ENCODE measurements around the gene SYNGR4. TPM values are rescaled to one million over a fixed set of nuclear protein-coding genes. Genes with fewer than 3 reads are reported as not detected.

The SYNGR4 gene
- total and polyA plus RNA-seq, 8 donors = not detected

DNA sequence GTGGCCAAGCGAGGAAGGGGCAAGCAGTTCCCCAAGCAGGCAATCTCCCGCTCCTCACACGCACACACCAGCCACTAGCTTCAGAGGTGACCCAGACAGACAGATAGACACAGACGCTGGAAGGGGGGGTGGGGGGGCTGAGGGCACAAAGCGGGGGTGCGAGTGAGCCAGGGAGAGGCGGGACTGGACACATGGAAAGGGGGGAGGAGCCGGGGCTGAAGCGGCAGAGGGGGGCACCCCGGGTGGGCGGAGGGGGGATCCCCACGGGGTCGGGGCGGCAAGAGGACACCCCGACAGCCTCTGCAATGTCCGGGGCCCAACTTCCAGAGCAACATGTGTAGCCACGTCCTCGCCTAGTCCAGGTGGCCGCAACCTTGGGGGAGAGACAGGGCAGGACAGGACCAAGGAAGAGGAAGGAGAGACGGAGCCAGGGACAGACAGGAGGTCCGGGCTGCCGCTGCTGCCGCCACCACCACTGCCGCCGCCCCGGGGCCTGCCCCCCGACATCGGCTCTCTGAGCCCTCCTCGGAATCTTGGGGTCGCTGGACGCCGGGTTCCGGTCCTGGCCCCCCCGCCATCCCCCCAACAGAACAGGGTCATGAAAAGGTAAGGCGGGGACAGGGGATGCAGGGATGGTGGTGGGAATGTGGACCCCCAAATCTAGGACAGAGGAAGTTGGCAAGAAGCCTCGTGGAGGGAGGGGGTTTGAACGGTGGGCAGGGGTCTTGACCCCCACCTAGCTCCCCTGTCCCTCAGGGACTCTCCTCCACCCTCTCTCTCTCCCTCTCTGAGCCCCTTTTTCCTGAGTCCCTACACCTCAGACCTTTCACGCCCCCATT, 30.4 kb downstream of the SYNGR4 start:
- WGBS, 5 donors = 2 to 6% (median 3%) methylated on average over 25 to 38 of the region's 38 CpGs
- H3K27me3 ChIP-seq = peaks cover 38 to 73% (median 61%) of the 10 kb centered on the region in 3 donors

DNA sequence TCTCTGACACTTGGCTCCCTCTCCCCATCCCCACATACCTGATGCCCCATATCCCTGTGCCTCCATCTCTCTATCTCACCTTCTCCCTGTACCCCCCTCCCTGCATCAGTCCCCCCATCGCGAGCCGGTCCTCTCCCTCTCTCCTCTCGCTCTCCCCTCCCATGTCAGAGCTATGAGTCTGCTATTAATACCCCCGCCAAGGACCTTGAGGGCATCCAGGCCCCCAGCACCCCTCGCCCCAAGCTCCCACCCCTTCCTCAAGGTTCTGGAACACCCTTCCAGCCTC, 30.9 kb downstream of the SYNGR4 start:
- no peak for DNase-seq
- H3K9me3 ChIP-seq = no peaks in the 10 kb centered on the region
- peaks cover 38 to 73% (median 61%) of the 10 kb centered on the region in 3 donors for H3K27me3 ChIP-seq
- H3K4me1 ChIP-seq = peaks cover 23 to 49% (median 44%) of the 10 kb centered on the region in 4 donors
- WGBS, 5 donors = 10 to 19% (median 12%) methylated on average over 6 of the region's 6 CpGs
- no peak for TF ChIP-seq POLR2A (IDR thresholded peaks at IDR 0.05)
- no peak for TF ChIP-seq EP300 (IDR thresholded peaks at IDR 0.05)
- no peak for TF ChIP-seq POLR2AphosphoS5 (IDR thresholded peaks at IDR 0.05)
- TF ChIP-seq CTCF (IDR thresholded peaks at IDR 0.05) = no peak
- intact Hi-C loops (cut with DNase I; ENCODE audit: low total_unique reads) = no loop called here
- H3K36me3 ChIP-seq = no peaks in the 10 kb centered on the region
- H3K4me3 ChIP-seq = no peak overlapping the region
- H3K27ac ChIP-seq = no peak overlapping the region

More for the DNA sequence above, 30.4 kb downstream of the SYNGR4 start:
- H3K4me3 ChIP-seq = peak overlapping the region in 2 of 4 donors; percentile 10 to 22
- peak in 1 of 2 donors; percentile 37 for DNase-seq
- peaks cover 0 to under 1% (median under 1%) of the 10 kb centered on the region in 4 donors for H3K36me3 ChIP-seq
- H3K27ac ChIP-seq = no peak overlapping the region
- no peak for TF ChIP-seq POLR2AphosphoS5 (IDR thresholded peaks at IDR 0.05)
- no peak for TF ChIP-seq EP300 (IDR thresholded peaks at IDR 0.05)
- TF ChIP-seq CTCF (IDR thresholded peaks at IDR 0.05) = no peak
- no peak for TF ChIP-seq POLR2A (IDR thresholded peaks at IDR 0.05)
- peaks cover 25 to 55% (median 48%) of the 10 kb centered on the region in 4 donors for H3K4me1 ChIP-seq
- H3K9me3 ChIP-seq = no peaks in the 10 kb centered on the region
- intact Hi-C loops (cut with DNase I; ENCODE audit: low total_unique reads) = no loop called here

- no peak for TF ChIP-seq CTCF (IDR thresholded peaks at IDR 0.05)
- no peak for TF ChIP-seq POLR2A (IDR thresholded peaks at IDR 0.05)
- TF ChIP-seq EP300 (IDR thresholded peaks at IDR 0.05) = no peak
- TF ChIP-seq POLR2AphosphoS5 (IDR thresholded peaks at IDR 0.05) = no peak
- no peak for DNase-seq
- H3K36me3 ChIP-seq = no peaks in the 10 kb centered on the region
- WGBS, 5 donors = 18 to 34% (median 28%) methylated on average over 9 of the region's 9 CpGs
- no peak overlapping the region for H3K4me3 ChIP-seq
- peaks cover 38 to 73% (median 61%) of the 10 kb centered on the region in 3 donors for H3K27me3 ChIP-seq
- H3K27ac ChIP-seq = no peak overlapping the region
- no peaks in the 10 kb centered on the region for H3K9me3 ChIP-seq
- peaks cover 21 to 47% (median 41%) of the 10 kb centered on the region in 4 donors for H3K4me1 ChIP-seq
- intact Hi-C loops (cut with DNase I; ENCODE audit: low total_unique reads) = no loop called here
Measured at GRCh38 chr19:48395499-48395898, 31.3 kb downstream of the SYNGR4 start.

DNA sequence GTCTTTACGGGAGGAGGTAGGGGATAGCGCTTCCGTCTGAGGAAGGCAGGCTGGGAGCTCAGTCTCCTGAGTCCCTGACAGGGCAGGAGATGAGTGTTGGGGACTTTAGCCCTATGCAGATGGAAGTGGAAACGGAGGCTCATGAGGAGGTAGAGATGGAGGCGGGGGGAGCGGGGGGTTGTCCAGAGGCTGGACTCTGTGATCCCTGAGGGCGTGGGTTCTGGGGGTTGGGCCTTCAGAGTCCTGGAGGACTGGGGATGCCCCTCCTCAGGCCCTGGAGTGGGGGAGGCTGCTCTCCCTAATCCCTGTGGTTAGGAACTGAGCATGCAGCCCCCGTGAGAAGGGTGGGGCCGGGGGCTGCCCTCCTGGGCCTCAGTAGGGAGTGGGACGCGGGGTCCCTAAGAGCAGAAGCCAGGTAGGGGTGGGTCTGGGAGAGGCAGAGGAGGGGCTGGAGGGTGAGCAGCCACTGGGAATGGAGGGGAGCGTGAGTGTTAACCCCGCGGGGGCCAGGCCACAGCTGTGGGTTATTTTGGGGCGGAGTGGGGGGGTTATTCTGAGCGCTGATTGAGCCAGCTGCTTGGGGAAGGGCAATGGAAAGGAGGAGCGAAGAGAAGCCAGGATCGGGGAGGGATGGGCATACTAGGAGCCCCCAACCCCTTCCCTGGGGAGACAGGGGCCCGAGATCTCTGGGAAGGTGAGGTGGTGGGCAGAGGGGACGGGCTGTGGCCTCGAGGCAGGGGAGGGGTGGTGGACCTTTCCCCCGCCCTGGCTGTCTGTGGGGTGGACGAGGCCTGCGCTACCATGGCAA, 32.1 kb downstream of the SYNGR4 start:
- H3K27ac ChIP-seq = no peak overlapping the region
- 43 to 52% (median 49%) methylated on average over 22 to 24 of the region's 24 CpGs for WGBS, 5 donors
- peaks cover 38 to 73% (median 61%) of the 10 kb centered on the region in 3 donors for H3K27me3 ChIP-seq
- H3K9me3 ChIP-seq = no peaks in the 10 kb centered on the region
- H3K36me3 ChIP-seq = no peaks in the 10 kb centered on the region
- TF ChIP-seq POLR2A (IDR thresholded peaks at IDR 0.05) (no peak), EP300 (IDR thresholded peaks at IDR 0.05) (no peak), CTCF (IDR thresholded peaks at IDR 0.05) (no peak), POLR2AphosphoS5 (IDR thresholded peaks at IDR 0.05) (no peak)
- DNase-seq = peak in 1 of 2 donors; percentile 30
- H3K4me1 ChIP-seq = peaks cover 21 to 47% (median 40%) of the 10 kb centered on the region in 4 donors
- intact Hi-C loops (cut with DNase I; ENCODE audit: low total_unique reads) = no loop called here
- H3K4me3 ChIP-seq = no peak overlapping the region
